Measurements from ENCODE around the gene TMA7B.
A peak's percentile ranks its signal among the peaks of the same experiment; 100 is the strongest.

TMA7B gene

DNA sequence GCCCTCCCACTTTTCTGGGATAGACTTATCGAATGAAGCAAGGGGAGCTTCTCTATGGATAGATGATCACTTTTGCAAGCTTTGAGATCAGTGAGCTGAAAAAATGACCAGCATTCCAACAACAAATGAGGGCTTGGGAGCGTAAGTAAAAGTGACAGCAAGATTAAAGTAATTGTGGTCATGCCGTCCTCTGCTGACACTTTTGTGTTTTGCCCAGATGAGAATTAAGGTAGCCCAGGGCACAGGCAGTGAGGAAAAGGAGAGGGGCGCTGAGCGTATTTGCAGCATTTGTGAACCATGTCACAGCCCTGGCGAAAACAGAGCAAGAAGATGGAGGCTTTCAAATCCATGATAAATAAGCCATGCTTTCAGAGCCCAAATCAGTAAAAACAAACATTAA lies 24.6 kb upstream of the TMA7B start:
- peak; percentile 36 for FAIRE-seq
- no peak for DNase-seq (ENCODE audit: insufficient read length)
- TF ChIP-seq POLR2A (IDR thresholded peaks at IDR 0.05; ENCODE audit: low read depth, low read length): no peak
- no peak for TF ChIP-seq POLR2AphosphoS5 (IDR thresholded peaks at IDR 0.05; ENCODE audit: low read depth, low read length)
- TF ChIP-seq TAF1 (IDR thresholded peaks at IDR 0.05; ENCODE audit: borderline replicate concordance, low read depth, low read length): no peak

- TF ChIP-seq POLR2A (IDR thresholded peaks at IDR 0.05; ENCODE audit: low read depth, low read length) (no peak), POLR2AphosphoS5 (IDR thresholded peaks at IDR 0.05; ENCODE audit: low read depth, low read length) (no peak), TAF1 (IDR thresholded peaks at IDR 0.05; ENCODE audit: borderline replicate concordance, low read depth, low read length) (no peak)
- peak; percentile 60 for FAIRE-seq
- DNase-seq (ENCODE audit: insufficient read length): no peak
Observed at GRCh38 chr22:39936523-39937145, 23.6 kb upstream of the TMA7B start.

- TF ChIP-seq TAF1 (IDR thresholded peaks at IDR 0.05; ENCODE audit: borderline replicate concordance, low read depth, low read length) (no peak), POLR2A (IDR thresholded peaks at IDR 0.05; ENCODE audit: low read depth, low read length) (no peak)
- DNase-seq (ENCODE audit: insufficient read length) (no peak), FAIRE-seq (no peak)
Observed at GRCh38 chr22:39937906-39938305, 22.3 kb upstream of the TMA7B start.

GRCh38 chr22:39938509-39939111 lies 21.6 kb upstream of the TMA7B start:
- TF ChIP-seq POLR2AphosphoS5 (IDR thresholded peaks at IDR 0.05; ENCODE audit: low read depth, low read length): no peak
- no peak for TF ChIP-seq TAF1 (IDR thresholded peaks at IDR 0.05; ENCODE audit: borderline replicate concordance, low read depth, low read length)
- no peak for TF ChIP-seq POLR2A (IDR thresholded peaks at IDR 0.05; ENCODE audit: low read depth, low read length)
- FAIRE-seq (no peak), DNase-seq (ENCODE audit: insufficient read length) (no peak)

- DNase-seq (ENCODE audit: insufficient read length) (no peak), FAIRE-seq (no peak)
- TF ChIP-seq TAF1 (IDR thresholded peaks at IDR 0.05; ENCODE audit: borderline replicate concordance, low read depth, low read length): no peak
- no peak for TF ChIP-seq POLR2A (IDR thresholded peaks at IDR 0.05; ENCODE audit: low read depth, low read length)
- TF ChIP-seq POLR2AphosphoS5 (IDR thresholded peaks at IDR 0.05; ENCODE audit: low read depth, low read length): no peak
Observed at GRCh38 chr22:39939830-39940229, 20.4 kb upstream of the TMA7B start.

- no peak for FAIRE-seq
- DNase-seq (ENCODE audit: insufficient read length): no peak
- TF ChIP-seq POLR2A (IDR thresholded peaks at IDR 0.05; ENCODE audit: low read depth, low read length): no peak
- no peak for TF ChIP-seq TAF1 (IDR thresholded peaks at IDR 0.05; ENCODE audit: borderline replicate concordance, low read depth, low read length)
- no peak for TF ChIP-seq POLR2AphosphoS5 (IDR thresholded peaks at IDR 0.05; ENCODE audit: low read depth, low read length)
Observed at GRCh38 chr22:39940757-39941305, 19.4 kb upstream of the TMA7B start.

DNA sequence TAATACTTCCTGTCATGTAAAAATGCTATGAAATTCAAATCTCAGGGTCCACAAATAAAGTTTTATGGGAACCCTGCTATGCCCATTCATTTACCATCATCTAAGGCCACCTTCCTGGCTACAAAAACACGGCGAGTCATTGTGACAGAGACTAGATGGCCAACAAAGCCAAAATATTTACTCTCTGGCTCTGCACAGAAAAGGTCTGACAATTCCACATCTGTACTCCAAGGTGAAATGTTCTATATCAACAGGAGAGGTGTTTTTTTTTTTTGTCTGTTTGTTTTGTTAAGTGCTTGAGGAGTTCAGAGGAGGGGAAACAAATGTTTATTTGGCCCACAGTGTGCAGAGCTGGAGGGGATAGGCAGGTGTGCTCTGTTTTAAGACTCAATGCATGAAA lies 18.6 kb upstream of the TMA7B start:
- no peak for FAIRE-seq
- DNase-seq (ENCODE audit: insufficient read length): no peak
- TF ChIP-seq POLR2AphosphoS5 (IDR thresholded peaks at IDR 0.05; ENCODE audit: low read depth, low read length) (no peak), POLR2A (IDR thresholded peaks at IDR 0.05; ENCODE audit: low read depth, low read length) (no peak), TAF1 (IDR thresholded peaks at IDR 0.05; ENCODE audit: borderline replicate concordance, low read depth, low read length) (no peak)

- no peak for DNase-seq (ENCODE audit: insufficient read length)
- no peak for FAIRE-seq
- TF ChIP-seq TAF1 (IDR thresholded peaks at IDR 0.05; ENCODE audit: borderline replicate concordance, low read depth, low read length) (no peak), POLR2A (IDR thresholded peaks at IDR 0.05; ENCODE audit: low read depth, low read length) (no peak), POLR2AphosphoS5 (IDR thresholded peaks at IDR 0.05; ENCODE audit: low read depth, low read length) (no peak)
Observed at GRCh38 chr22:39942439-39943230, 17.6 kb upstream of the TMA7B start.

DNA sequence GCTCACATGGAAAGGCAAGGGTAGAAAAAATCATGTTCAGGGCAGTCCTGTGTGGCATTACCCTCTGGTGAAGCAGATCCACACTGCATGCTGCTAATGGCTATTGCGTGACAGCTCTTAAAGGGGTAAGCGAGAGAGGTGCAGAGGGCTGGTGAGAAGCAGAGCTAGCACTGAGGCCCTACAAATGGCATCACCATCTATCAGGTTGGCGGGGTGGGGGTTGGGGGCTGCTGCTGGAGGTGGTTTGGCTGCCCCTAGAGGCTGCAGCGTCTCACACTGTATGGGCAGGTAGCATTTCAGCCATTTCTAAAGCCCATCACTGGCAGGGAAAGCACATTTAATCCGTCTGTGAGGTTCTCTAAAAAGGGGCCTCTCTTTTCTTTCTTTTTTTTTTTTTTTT lies 16.9 kb upstream of the TMA7B start:
- TF ChIP-seq POLR2AphosphoS5 (IDR thresholded peaks at IDR 0.05; ENCODE audit: low read depth, low read length) (no peak), TAF1 (IDR thresholded peaks at IDR 0.05; ENCODE audit: borderline replicate concordance, low read depth, low read length) (no peak), POLR2A (IDR thresholded peaks at IDR 0.05; ENCODE audit: low read depth, low read length) (no peak)
- no peak for DNase-seq (ENCODE audit: insufficient read length)
- FAIRE-seq: no peak

DNA sequence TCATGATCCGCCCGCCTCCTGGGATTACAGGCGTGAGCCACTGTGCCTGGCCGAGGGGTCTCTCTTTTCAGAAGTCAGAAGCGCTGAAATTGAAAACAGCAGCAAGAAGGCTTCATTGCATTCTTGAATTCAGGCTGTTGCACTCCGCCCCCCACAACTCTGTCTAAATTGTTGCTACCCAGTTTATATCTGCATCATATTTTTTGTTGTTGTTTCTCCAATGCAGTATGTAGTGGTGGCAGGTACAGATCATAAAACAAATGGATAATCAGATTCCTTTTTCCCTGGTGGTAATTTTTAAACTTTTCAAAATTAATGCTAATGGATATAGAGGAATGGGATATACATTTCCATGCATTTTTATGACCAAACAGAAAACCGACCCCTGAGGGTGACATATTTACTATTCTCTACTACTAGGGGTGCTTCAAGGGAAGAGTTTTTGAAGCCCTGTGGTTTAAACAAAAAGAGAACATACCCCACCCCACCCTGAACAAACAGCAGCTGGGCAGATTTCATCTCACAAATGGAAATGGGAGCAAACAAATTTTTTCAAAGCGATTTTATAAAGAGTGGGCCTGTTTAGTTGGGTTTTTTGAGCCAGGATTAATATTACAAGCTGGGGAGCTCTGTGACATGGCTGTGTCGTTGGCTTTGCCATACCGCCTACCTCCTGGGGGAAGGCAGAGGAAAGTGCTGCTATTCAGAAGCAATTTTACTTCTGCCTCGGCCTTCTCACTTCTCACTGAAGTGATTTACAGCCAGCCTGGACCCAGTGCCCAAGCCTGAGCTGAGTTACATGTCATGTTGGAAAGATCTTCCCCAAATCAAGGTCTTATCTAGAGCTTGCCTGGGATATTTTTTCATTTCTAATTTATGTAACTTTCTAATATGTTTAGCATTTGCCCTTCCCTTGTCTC lies 16.0 kb upstream of the TMA7B start:
- TF ChIP-seq POLR2AphosphoS5 (IDR thresholded peaks at IDR 0.05; ENCODE audit: low read depth, low read length) (no peak), TAF1 (IDR thresholded peaks at IDR 0.05; ENCODE audit: borderline replicate concordance, low read depth, low read length) (no peak), POLR2A (IDR thresholded peaks at IDR 0.05; ENCODE audit: low read depth, low read length) (no peak)
- DNase-seq (ENCODE audit: insufficient read length): no peak
- no peak for FAIRE-seq

DNA sequence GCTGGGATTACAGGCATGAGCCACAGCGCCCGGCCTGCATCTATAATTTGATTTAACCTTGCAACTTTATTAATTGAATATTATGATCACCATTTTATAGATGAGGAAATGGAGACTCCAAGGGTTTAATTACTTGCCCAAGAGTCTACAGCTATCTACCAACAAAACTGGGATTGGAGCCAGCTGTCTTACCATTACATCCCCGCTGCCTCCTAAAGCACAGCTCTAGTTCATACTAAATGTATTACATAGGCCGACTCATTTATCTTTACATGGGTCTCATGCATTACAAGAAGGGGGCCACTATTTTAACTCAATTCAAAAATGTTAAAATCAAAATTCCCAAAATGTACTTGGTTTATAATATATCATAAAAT lies 14.1 kb upstream of the TMA7B start:
- FAIRE-seq: no peak
- no peak for TF ChIP-seq POLR2AphosphoS5 (IDR thresholded peaks at IDR 0.05; ENCODE audit: low read depth, low read length)
- no peak for TF ChIP-seq TAF1 (IDR thresholded peaks at IDR 0.05; ENCODE audit: borderline replicate concordance, low read depth, low read length)
- TF ChIP-seq POLR2A (IDR thresholded peaks at IDR 0.05; ENCODE audit: low read depth, low read length): no peak
- DNase-seq (ENCODE audit: insufficient read length): no peak

Measured in GM12892 (cell line).